ENCODE results near the gene FOXP4.

The FOXP4 gene, protein sequence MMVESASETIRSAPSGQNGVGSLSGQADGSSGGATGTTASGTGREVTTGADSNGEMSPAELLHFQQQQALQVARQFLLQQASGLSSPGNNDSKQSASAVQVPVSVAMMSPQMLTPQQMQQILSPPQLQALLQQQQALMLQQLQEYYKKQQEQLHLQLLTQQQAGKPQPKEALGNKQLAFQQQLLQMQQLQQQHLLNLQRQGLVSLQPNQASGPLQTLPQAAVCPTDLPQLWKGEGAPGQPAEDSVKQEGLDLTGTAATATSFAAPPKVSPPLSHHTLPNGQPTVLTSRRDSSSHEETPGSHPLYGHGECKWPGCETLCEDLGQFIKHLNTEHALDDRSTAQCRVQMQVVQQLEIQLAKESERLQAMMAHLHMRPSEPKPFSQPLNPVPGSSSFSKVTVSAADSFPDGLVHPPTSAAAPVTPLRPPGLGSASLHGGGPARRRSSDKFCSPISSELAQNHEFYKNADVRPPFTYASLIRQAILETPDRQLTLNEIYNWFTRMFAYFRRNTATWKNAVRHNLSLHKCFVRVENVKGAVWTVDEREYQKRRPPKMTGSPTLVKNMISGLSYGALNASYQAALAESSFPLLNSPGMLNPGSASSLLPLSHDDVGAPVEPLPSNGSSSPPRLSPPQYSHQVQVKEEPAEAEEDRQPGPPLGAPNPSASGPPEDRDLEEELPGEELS

GRCh38 chr6:41545703-41546474, at the start of gene FOXP4:
FOXP4 (plus strand) TSS chr6:41546381; CDS start chr6:41565761, 19,380 bp downstream.
- Mint-ChIP-seq H3K27ac (no peak within 1 kb of the TSS), H3K36me3 (ENCODE audit: low read depth) (no peaks in the 10 kb centered on the region)

GRCh38 chr6:41497573-41497972, 48.6 kb upstream of the FOXP4 start:
- Mint-ChIP-seq H3K27ac (no peak overlapping the region), H3K4me3 (no peak overlapping the region), H3K9me3 (no peaks in the 10 kb centered on the region), H3K4me1 (ENCODE audit: low read depth) (peaks cover 3% of the 10 kb centered on the region), H3K36me3 (ENCODE audit: low read depth) (no peaks in the 10 kb centered on the region), H3K27me3 (ENCODE audit: low read depth) (peaks cover 49% of the 10 kb centered on the region)
- no peak for DNase-seq (ENCODE audit: low spot score)

More at GRCh38 chr6:41545703-41546474, at the start of gene FOXP4:
- H3K27me3 Mint-ChIP-seq (ENCODE audit: low read depth): peaks cover 65% of the 10 kb centered on the region
- peak; percentile 78 for DNase-seq (ENCODE audit: low spot score)
- H3K4me3 Mint-ChIP-seq: peak within 1 kb of the TSS; percentile 88
- peaks cover 10% of the 10 kb centered on the region for H3K4me1 Mint-ChIP-seq (ENCODE audit: low read depth)
- H3K9me3 Mint-ChIP-seq: no peaks in the 10 kb centered on the region

DNA sequence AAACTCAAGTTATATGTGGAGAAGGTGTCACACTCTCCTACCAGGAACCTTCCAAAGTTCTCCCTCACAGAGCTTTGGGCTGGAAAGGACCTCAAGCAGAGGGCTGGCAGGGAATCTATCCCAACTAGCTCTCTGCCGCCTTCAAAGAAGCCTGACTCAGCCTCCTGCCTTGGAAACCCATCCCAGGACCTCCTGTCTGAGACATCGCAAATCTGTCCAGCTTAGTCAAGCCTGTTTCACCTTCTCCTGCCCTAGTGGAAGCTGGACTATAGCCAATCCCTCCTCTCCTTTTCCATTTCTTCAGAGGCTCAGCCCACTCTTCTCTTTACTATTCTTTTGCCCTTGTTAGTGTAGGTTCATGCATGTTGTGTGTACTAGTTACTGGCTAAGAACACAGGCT, 48.2 kb upstream of the FOXP4 start:
- Mint-ChIP-seq H3K4me1 (ENCODE audit: low read depth) (peaks cover 3% of the 10 kb centered on the region), H3K9me3 (no peaks in the 10 kb centered on the region), H3K36me3 (ENCODE audit: low read depth) (no peaks in the 10 kb centered on the region), H3K27me3 (ENCODE audit: low read depth) (peaks cover 54% of the 10 kb centered on the region), H3K4me3 (no peak overlapping the region), H3K27ac (no peak overlapping the region)
- no peak for DNase-seq (ENCODE audit: low spot score)

DNA sequence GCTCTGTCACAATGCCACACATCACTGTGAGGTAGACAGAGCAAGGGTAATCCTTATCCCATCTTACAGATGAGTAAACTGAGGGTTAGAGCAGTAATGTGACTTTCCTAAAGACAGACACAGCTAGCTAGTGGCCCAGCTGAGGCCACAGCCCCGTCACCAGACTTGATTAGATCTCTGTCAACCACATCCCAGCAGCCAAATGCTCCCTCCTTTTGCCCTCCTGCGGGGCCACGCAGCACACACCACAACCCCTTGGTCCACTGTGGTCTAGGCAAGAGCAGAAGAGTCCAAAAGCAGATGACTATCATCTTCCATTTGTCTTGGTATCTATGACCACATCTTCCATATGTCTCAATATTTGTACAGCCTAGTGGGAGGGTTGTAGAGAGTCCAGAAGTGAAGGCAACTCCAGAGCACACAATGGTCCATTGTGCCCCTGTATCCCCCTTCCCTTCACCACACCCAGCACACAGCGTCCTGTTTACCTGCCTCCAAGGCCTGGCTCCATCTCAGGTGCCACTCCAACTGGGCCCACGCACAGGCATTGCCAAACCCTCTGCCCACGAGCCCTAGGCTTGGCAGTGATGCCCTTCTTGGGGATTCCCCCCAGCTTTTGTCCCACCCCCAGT, 47.1 kb upstream of the FOXP4 start:
- no peak for DNase-seq (ENCODE audit: low spot score)
- no peak overlapping the region for H3K4me3 Mint-ChIP-seq
- no peaks in the 10 kb centered on the region for H3K9me3 Mint-ChIP-seq
- peaks cover 54% of the 10 kb centered on the region for H3K27me3 Mint-ChIP-seq (ENCODE audit: low read depth)
- no peak overlapping the region for H3K27ac Mint-ChIP-seq
- H3K36me3 Mint-ChIP-seq (ENCODE audit: low read depth): no peaks in the 10 kb centered on the region
- H3K4me1 Mint-ChIP-seq (ENCODE audit: low read depth): peaks cover 3% of the 10 kb centered on the region

DNA sequence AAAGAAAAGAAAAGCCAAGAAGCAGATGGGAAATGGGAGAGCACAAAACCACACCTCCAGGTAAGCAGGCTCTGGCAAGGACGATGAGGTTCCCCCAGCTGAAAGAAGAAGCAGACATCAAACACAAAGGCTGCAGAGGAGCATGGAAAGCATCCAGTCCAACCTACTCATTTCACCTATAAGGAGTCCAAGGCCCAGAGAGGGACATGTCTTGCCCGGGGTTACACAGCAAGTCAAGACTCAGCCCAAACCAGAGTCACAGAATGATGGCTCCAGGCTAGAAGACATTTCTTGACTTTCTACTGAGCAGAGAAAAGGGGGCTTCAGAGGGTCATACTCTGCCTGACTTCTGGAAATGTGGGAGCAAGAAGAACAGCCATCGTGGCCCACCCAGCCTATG, 45.6 kb upstream of the FOXP4 start:
- no peak overlapping the region for H3K4me3 Mint-ChIP-seq

DNA sequence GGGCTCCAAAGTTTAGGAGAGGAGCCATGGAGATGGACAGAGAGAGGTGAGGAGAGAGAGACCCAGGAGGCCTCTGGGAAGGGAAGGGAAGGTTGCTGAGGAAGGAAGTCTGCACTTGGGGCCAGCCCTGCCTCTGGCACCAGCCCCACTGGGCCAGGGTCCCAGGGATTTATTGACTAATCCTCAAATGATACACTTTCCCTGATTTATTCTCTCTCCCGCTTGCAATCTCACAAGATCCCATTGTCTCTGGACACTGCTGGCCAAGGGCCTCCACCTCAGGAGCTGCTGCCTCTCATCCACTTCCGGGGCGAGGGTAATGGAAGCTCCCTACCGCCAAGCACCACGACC, 43.6 kb upstream of the FOXP4 start:
- no peak overlapping the region for H3K27ac Mint-ChIP-seq
- H3K27me3 Mint-ChIP-seq (ENCODE audit: low read depth): peaks cover 69% of the 10 kb centered on the region
- peaks cover 6% of the 10 kb centered on the region for H3K4me1 Mint-ChIP-seq (ENCODE audit: low read depth)
- H3K4me3 Mint-ChIP-seq: no peak overlapping the region
- H3K36me3 Mint-ChIP-seq (ENCODE audit: low read depth): no peaks in the 10 kb centered on the region
- no peaks in the 10 kb centered on the region for H3K9me3 Mint-ChIP-seq
- no peak for DNase-seq (ENCODE audit: low spot score)

More for the DNA sequence above, 45.6 kb upstream of the FOXP4 start:
- peaks cover 64% of the 10 kb centered on the region for H3K27me3 Mint-ChIP-seq (ENCODE audit: low read depth)
- H3K36me3 Mint-ChIP-seq (ENCODE audit: low read depth): no peaks in the 10 kb centered on the region
- DNase-seq (ENCODE audit: low spot score): no peak
- no peaks in the 10 kb centered on the region for H3K9me3 Mint-ChIP-seq
- no peak overlapping the region for H3K27ac Mint-ChIP-seq
- peaks cover 6% of the 10 kb centered on the region for H3K4me1 Mint-ChIP-seq (ENCODE audit: low read depth)

GRCh38 chr6:41502917-41503671, 43.1 kb upstream of the FOXP4 start:
- H3K4me1 Mint-ChIP-seq (ENCODE audit: low read depth): peaks cover 6% of the 10 kb centered on the region
- H3K9me3 Mint-ChIP-seq: no peaks in the 10 kb centered on the region
- DNase-seq (ENCODE audit: low spot score): no peak
- peaks cover 69% of the 10 kb centered on the region for H3K27me3 Mint-ChIP-seq (ENCODE audit: low read depth)
- no peak overlapping the region for H3K27ac Mint-ChIP-seq
- no peak overlapping the region for H3K4me3 Mint-ChIP-seq
- H3K36me3 Mint-ChIP-seq (ENCODE audit: low read depth): no peaks in the 10 kb centered on the region

DNA sequence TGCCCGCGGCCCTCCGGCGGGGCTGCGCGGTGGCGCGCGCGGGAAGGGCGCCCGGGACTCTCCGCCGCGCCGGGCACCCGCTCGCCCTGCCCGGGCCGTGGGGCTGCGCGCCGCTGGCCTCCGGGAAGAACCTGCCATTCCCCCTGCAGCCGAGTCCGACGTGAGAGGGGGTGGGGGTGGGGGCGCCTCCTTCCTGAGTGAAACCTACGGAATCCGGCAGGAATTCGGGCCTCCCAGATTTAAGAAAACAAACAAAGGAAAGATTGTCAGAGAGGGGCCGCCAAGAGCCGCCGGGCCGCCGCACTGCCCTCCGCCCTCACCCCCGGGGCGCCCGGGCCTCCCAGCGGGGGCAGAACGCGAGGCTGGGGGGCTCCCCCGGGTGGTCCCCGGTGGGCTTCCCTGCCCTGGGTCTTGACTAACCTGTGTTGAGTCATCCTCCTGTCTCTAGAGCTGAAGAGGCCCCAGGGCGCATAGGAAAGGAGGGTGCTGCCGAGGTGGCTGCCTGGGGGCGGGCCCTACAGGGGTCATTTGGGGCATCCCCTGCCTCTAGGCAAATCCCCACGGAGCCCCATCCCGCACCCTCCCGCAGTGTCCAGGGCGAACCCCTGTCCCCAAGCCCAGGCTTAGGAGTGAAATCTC, 42.2 kb upstream of the FOXP4 start:
- Mint-ChIP-seq H3K27me3 (ENCODE audit: low read depth) (peaks cover 68% of the 10 kb centered on the region), H3K9me3 (no peaks in the 10 kb centered on the region), H3K36me3 (ENCODE audit: low read depth) (no peaks in the 10 kb centered on the region), H3K4me1 (ENCODE audit: low read depth) (peaks cover 6% of the 10 kb centered on the region), H3K4me3 (no peak overlapping the region), H3K27ac (no peak overlapping the region)
- DNase-seq (ENCODE audit: low spot score): no peak

GRCh38 chr6:41504466-41505121, 41.6 kb upstream of the FOXP4 start:
- Mint-ChIP-seq H3K36me3 (ENCODE audit: low read depth) (no peaks in the 10 kb centered on the region), H3K9me3 (no peaks in the 10 kb centered on the region), H3K4me1 (ENCODE audit: low read depth) (peaks cover 3% of the 10 kb centered on the region), H3K27me3 (ENCODE audit: low read depth) (peaks cover 71% of the 10 kb centered on the region), H3K27ac (no peak overlapping the region), H3K4me3 (peak overlapping the region; percentile 15)
- no peak for DNase-seq (ENCODE audit: low spot score)

GRCh38 chr6:41505122-41506049, 40.8 kb upstream of the FOXP4 start:
- peaks cover 3% of the 10 kb centered on the region for H3K4me1 Mint-ChIP-seq (ENCODE audit: low read depth)
- no peak overlapping the region for H3K27ac Mint-ChIP-seq
- H3K27me3 Mint-ChIP-seq (ENCODE audit: low read depth): peaks cover 71% of the 10 kb centered on the region
- DNase-seq (ENCODE audit: low spot score): no peak
- no peak overlapping the region for H3K4me3 Mint-ChIP-seq
- no peaks in the 10 kb centered on the region for H3K9me3 Mint-ChIP-seq
- no peaks in the 10 kb centered on the region for H3K36me3 Mint-ChIP-seq (ENCODE audit: low read depth)

GRCh38 chr6:41508479-41508878, 37.7 kb upstream of the FOXP4 start:
- H3K9me3 Mint-ChIP-seq: no peaks in the 10 kb centered on the region
- no peak for DNase-seq (ENCODE audit: low spot score)
- no peak overlapping the region for H3K27ac Mint-ChIP-seq
- peaks cover 56% of the 10 kb centered on the region for H3K27me3 Mint-ChIP-seq (ENCODE audit: low read depth)
- no peaks in the 10 kb centered on the region for H3K36me3 Mint-ChIP-seq (ENCODE audit: low read depth)
- H3K4me3 Mint-ChIP-seq: no peak overlapping the region
- peaks cover 3% of the 10 kb centered on the region for H3K4me1 Mint-ChIP-seq (ENCODE audit: low read depth)

DNA sequence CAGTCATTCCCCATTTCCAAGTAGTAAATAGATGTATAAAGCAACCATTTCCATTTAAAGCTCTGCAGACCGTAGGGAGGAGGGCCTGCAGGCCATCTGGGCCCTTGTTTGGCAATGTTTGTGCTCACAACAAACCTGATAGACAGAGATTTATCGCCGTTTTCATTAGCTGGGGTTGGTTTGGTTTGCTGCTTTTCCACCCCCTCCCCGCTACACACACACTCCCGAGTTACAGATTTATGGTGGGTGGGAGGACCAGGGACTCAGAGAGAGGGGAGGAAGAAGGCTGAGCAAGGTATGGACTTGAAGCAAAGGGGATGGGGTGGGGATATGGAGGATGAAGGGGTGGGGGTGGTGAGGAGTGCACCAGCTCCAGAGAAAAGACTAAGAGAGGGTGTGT, 36.6 kb upstream of the FOXP4 start:
- no peak for DNase-seq (ENCODE audit: low spot score)
- Mint-ChIP-seq H3K27ac (no peak overlapping the region), H3K27me3 (ENCODE audit: low read depth) (peaks cover 54% of the 10 kb centered on the region), H3K4me3 (no peak overlapping the region), H3K4me1 (ENCODE audit: low read depth) (peaks cover 2% of the 10 kb centered on the region), H3K36me3 (ENCODE audit: low read depth) (no peaks in the 10 kb centered on the region), H3K9me3 (no peaks in the 10 kb centered on the region)

All from T-helper 2 cell treated with Interferon-gamma antibody and Interleukin-4, amounts not matched to agents 5 μg/mL and 100 μg/mL, for 36 hours (primary cell).